Stomach smooth muscle (tissue), 2 donors: Measurements from ENCODE around the gene HAGHL.
A peak's percentile ranks its signal among the peaks of the same experiment; 100 is the strongest.

Experiments used
- H3K27ac ChIP-seq: one replicate; pipeline ENCODE4 v1.7.0; 2013; ENCODE audit warnings: mild to moderate bottlenecking, low read length, inconsistent platforms
- H3K27me3 ChIP-seq, 2 donors: one replicate each; pipeline ENCODE4 v1.7.0; 2013; ENCODE audit warnings: low read length in 2 of 2; ENCODE audit not compliant: insufficient read depth in 2 of 2, control insufficient read depth in 1 of 2
- H3K36me3 ChIP-seq, 2 donors: one replicate each; pipeline ENCODE4 v1.7.0; 2013; ENCODE audit warnings: low read length in 2 of 2; ENCODE audit not compliant: control insufficient read depth in 2 of 2, insufficient read depth in 2 of 2
- H3K4me1 ChIP-seq: one replicate; pipeline ENCODE4 v1.7.0; 2013; ENCODE audit warnings: low read length; ENCODE audit not compliant: control insufficient read depth, insufficient read depth
- H3K4me3 ChIP-seq, 2 donors: one replicate each; pipeline ENCODE4 v1.7.0; 2013; ENCODE audit warnings: low read length in 2 of 2
- H3K9ac ChIP-seq, 2 donors: one replicate each; pipeline ENCODE4 v1.7.0; 2013; ENCODE audit warnings: low read length in 2 of 2, mild to moderate bottlenecking in 1 of 2
- H3K9me3 ChIP-seq, 2 donors: one replicate each; pipeline ENCODE4 v1.7.0; 2013; ENCODE audit warnings: low read length in 2 of 2; ENCODE audit not compliant: control insufficient read depth in 2 of 2
- donor health status: healthy.
- donor health status: Pancreatic carcinoma.

Gene HAGHL

DNA sequence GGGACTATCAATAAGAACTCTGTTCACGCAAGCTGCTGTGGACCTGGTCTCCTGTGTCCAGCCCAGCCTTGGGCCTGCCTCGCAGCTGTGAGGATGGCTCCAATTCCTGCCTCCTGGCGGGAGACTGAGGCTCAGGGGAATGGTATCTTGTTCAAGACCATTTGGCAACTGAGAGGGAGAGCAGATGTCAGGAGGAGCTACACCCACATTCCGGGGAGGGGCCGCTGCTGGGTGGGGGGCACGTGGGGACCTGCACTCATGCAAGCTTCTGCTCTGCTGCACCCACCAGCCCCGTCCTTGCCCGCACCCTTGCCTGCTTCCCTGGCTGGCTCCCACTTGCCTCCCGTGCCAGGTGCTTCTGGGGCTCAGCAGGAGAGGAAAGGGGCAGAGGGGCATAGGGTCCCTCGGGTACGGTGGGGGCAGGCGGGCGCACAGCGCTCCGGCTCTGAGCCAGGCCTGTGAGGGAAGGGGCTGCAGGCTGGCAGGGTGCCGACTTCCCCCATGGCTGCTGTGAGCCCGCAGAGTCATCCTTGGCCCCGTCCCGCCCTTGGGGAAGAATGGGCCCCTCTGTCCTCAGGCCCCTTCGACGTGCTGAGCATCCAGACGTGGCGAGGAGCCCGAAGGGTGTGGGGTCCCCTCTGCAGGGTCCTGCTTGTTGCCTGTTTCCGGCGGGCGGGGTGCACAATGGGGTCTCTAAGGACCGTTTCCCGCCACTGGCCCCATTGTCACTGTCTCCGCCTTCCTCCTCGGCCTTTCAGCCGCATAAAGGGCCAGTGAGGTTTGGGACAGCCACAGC, 9.3 kb upstream of the HAGHL start:
- H3K4me3 ChIP-seq, result no peak overlapping the region
- H3K27me3 ChIP-seq, result peaks cover 2 to 12% of the 10 kb centered on the region in 2 donors
- no peak overlapping the region for H3K9ac ChIP-seq
- no peaks in the 10 kb centered on the region for H3K9me3 ChIP-seq
- no peaks in the 10 kb centered on the region for H3K36me3 ChIP-seq
- H3K4me1 ChIP-seq, result peaks cover 67% of the 10 kb centered on the region
- no peak overlapping the region for H3K27ac ChIP-seq

DNA sequence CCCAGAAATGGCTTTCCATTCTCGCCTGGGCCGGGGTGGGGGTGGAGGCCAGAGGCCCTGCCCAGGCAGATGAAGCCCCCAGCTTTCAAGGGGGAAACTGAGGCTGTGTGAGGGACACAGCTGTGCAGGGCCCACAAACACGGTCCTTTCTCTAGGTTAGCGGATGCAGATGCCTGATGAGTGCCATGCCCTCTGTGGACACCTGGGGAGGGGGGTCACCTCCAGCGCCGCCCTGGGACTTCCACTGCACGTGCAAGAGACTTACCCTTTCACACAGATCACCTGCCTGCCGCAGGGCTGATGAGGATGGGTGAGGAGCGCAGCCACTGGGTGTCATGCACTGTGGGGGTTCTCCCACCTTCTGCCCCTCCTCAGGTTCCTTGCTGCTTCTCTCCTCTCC, 8.5 kb upstream of the HAGHL start:
- Histone ChIP-seq H3K4me1 (peaks cover 67% of the 10 kb centered on the region), H3K27me3 (peaks cover 2 to 12% of the 10 kb centered on the region in 2 donors), H3K4me3 (no peak overlapping the region), H3K9ac (no peak overlapping the region), H3K27ac (no peak overlapping the region), H3K9me3 (no peaks in the 10 kb centered on the region), H3K36me3 (no peaks in the 10 kb centered on the region)

DNA sequence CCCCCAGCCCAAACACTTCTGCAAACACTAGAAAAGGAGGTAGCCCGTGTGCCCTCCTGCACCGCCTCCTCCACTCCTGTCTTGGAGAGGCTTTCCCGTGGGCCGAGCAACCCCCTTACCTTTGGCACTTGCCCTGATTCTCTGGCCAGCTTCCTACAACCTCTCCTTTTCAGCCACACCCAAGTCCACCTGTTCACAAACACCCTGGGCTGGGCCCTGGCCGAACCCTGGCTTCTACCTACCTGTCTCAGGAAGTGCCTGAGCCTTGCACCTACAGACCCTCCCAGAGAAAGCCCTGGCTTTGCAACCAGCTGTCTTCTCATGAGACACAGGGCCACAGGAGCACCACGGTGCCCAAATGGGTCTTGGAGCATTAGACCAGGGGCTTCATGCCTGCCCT, 8.0 kb upstream of the HAGHL start:
- Histone ChIP-seq H3K27ac (no peak overlapping the region), H3K9ac (no peak overlapping the region), H3K9me3 (no peaks in the 10 kb centered on the region), H3K4me1 (peaks cover 67% of the 10 kb centered on the region), H3K36me3 (no peaks in the 10 kb centered on the region), H3K27me3 (peaks cover 2 to 12% of the 10 kb centered on the region in 2 donors), H3K4me3 (no peak overlapping the region)

DNA sequence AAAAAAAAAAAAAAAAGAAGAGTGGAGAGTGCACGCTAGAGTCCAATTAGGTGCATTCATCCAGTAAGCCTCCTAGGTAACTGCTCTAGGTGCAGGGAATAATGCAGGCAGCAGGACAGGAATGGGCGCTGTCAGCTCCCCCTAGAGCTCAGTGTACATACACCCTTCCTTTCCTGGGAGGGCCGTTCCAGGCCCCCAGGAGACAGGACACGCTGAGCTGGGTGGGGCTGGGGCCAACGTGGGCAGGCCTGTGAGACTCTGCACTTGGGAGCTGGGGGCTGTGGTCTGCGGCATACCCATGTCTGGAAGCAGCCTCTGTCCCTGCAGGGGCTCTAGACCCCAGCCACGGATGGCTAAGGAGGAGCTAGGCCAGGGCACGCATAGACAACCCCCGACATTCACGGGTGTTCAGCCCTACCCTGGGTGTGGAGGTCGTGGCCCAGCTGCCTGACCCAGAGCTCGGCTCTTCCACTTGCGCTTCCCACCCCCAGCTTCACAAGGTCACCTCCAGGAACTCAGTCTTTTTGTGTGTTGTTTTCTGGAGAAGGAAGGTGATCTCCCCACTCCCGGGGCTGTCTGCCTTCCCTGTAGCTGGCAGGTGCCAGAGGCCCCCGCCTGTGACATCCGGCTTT, 7.0 kb upstream of the HAGHL start:
- H3K9me3 ChIP-seq, result no peaks in the 10 kb centered on the region
- H3K9ac ChIP-seq, result peak overlapping the region; percentile 72 to 73
- peaks cover 2 to 13% of the 10 kb centered on the region in 2 donors for H3K27me3 ChIP-seq
- H3K36me3 ChIP-seq, result no peaks in the 10 kb centered on the region
- H3K27ac ChIP-seq, result peak overlapping the region; percentile 82
- peaks cover 59% of the 10 kb centered on the region for H3K4me1 ChIP-seq
- H3K4me3 ChIP-seq, result peak overlapping the region; percentile 75 to 84

DNA sequence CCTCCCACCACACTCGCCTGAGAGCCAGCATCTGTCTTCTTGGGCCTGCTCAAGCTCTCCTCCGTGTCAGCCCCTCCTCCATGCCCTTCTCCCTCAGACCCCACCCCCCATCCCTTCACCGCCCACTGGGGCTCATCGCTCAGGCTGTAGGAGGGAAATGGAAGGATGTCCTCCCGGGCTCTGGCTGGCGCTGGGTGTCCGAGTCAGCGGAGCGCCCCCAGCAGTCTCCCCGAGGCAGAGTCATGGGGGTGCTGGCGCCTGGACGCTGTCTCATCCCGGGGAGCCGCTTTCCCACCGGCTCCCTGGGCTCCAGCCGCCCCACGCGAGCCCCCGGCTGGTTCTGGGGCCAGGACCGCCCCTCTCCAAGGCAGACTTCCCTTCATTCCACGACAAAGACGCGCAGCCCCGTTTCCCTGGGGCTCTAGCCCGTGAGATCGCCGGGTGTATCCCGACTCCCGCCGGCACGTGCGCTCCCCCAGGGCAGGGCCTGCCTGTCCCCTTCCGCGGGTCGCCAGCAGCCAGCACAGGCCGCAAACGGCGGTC, 6.4 kb upstream of the HAGHL start:
- peak overlapping the region; percentile 75 to 84 for H3K4me3 ChIP-seq
- peak overlapping the region; percentile 72 to 73 for H3K9ac ChIP-seq
- peak overlapping the region; percentile 82 for H3K27ac ChIP-seq
- peaks cover 3 to 18% of the 10 kb centered on the region in 2 donors for H3K27me3 ChIP-seq
- no peaks in the 10 kb centered on the region for H3K36me3 ChIP-seq
- H3K9me3 ChIP-seq, result no peaks in the 10 kb centered on the region
- peaks cover 54% of the 10 kb centered on the region for H3K4me1 ChIP-seq

DNA sequence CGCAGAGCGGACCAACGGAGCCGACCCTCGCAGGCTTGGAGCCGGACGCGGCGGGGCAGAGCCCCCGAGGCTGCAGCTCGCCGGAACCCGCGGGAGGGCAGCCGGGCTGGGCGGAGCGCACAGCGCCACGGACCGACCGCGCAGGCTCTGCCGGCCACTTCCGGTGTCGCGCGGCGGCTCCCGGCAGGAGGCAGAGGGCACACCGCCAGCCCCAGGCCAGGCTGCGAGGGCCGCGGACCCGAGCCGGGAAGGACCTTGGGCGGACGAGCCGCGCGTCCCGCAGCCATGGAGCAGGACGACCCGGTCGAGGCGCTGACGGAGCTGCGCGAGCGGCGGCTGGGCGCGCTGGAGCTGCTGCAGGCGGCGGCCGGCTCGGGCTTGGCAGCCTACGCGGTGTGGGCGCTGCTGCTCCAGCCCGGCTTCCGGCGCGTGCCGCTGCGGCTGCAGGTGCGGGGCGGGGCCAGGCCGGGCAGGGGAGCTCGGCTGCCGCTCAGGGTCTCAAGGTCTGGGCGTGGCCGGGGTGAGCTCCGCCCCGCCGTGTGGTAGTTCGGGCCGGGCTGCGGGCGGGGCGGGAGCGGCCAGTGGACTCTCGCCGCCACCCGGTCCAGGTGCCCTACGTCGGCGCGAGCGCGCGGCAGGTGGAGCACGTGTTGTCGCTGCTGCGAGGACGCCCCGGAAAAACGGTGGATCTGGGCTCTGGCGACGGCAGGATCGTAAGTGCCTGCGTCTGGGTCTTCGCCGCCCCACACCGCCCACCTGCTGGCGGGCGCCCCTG, 5.7 kb upstream of the HAGHL start, which contains the start of gene ANTKMT:
Gene ANTKMT, plus strand, starts transcription at position 157 of the 775 bp plus-strand sequence. Its CDS starts 129 bp downstream, at position 286.
- peaks cover 50% of the 10 kb centered on the region for H3K4me1 ChIP-seq
- H3K9ac ChIP-seq, result peak within 1 kb of the TSS; percentile 72 to 73
- peak within 1 kb of the TSS; percentile 75 to 84 for H3K4me3 ChIP-seq
- H3K9me3 ChIP-seq, result no peaks in the 10 kb centered on the region
- H3K27me3 ChIP-seq, result peaks cover 8 to 20% of the 10 kb centered on the region in 2 donors
- peak within 1 kb of the TSS; percentile 82 for H3K27ac ChIP-seq
- H3K36me3 ChIP-seq, result no peaks in the 10 kb centered on the region

DNA sequence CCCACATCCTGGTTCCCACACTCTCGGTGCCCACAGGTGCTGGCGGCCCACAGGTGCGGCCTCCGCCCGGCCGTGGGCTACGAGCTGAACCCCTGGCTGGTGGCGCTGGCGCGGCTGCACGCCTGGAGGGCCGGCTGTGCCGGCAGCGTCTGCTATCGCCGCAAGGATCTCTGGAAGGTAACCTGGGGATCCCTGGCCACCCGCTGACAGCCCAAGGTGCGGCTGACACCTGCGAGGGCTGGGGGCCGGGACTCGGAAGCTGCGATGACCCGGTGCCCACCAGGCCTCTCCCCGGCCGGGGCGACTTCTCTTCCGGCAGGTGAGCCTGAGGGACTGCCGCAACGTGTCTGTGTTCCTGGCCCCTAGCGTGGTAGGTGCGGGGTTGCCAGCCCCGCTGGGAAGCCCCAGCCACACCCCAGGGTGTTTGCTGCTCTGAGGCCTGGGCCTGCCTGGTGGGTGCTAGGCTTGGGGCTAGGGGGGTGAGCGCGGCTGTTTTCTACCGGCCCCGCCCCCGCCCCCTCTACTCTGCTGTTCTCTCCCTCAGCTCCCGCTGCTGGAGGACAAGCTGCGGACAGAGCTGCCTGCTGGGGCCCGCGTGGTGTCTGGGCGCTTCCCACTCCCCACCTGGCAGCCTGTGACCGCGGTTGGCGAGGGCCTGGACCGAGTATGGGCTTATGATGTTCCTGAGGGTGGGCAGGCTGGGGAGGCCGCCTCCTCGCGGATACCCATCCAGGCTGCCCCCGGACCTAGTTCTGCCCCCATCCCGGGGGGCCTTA, 5.0 kb upstream of the HAGHL start:
- Histone ChIP-seq H3K36me3 (no peaks in the 10 kb centered on the region), H3K9me3 (no peaks in the 10 kb centered on the region), H3K27me3 (peaks cover 13 to 18% of the 10 kb centered on the region in 2 donors), H3K9ac (no peak overlapping the region), H3K27ac (no peak overlapping the region), H3K4me1 (peaks cover 48% of the 10 kb centered on the region), H3K4me3 (peak overlapping the region; percentile 75 to 84)

DNA sequence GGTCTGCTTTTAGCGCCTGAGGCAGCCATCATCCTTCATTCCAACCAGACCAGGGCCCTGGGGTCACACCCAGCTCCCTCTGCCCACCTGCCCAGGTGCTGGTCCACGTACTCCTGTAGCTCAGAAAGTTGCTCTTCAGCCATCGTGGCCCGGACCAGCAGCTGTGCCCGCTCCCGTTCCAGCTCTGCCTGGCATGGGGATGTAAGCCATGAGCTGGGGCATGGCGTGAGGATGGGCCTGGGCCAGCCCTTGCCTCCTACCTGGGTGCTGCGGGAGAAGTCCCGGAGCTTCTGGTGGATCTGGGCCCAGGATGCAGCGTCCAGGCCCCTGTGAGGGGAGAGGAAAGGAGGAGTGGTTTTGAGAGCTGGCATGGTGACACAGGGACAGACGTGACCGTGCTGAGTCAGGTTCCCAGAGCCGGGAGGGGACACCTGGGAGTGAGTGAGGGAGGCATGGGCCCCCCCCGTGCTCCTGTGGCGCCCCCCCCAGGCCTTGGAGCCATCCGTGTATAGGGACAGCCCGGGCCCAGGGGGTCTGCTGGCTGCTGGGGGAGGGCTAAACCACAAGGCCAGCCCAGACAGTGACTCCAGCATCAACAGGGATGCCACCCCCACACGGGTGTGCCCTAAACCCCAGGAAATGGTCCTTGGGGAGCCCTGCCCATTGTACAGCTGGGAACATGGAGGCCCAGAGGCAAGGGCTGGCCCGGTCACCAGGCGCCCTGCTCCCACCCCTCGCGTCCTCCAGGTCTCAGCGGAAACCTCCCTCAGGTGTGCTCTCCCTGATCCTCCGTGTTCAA, 3.9 kb upstream of the HAGHL start:
- H3K9me3 ChIP-seq, result no peaks in the 10 kb centered on the region
- no peak overlapping the region for H3K9ac ChIP-seq
- no peak overlapping the region for H3K27ac ChIP-seq
- H3K27me3 ChIP-seq, result peaks cover 20 to 26% of the 10 kb centered on the region in 2 donors
- peaks cover 51% of the 10 kb centered on the region for H3K4me1 ChIP-seq
- no peak overlapping the region for H3K4me3 ChIP-seq
- no peaks in the 10 kb centered on the region for H3K36me3 ChIP-seq

DNA sequence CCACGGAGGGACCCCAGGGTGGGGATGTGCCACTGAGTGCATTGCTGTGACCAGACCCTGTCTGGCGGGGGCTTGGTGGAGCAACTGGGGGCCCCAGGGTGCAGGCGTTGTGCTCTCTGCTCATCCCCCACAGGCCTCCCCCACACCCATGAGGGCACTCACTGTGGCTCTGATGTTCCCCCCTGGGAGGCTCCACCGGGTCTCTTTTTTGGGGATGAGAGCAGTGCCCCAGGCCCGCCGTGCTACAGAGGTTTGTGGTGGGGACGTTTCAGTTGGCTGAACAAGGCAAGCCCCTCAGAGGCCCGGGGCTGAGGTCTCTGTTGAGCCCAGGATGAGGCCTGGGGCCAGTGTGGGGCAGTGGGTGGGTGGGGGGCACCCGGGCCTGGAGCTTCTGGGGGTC, 3.2 kb upstream of the HAGHL start:
- Histone ChIP-seq H3K4me1 (peaks cover 55% of the 10 kb centered on the region), H3K9me3 (no peaks in the 10 kb centered on the region), H3K36me3 (no peaks in the 10 kb centered on the region), H3K27me3 (peaks cover 22 to 26% of the 10 kb centered on the region in 2 donors), H3K27ac (no peak overlapping the region), H3K9ac (no peak overlapping the region), H3K4me3 (no peak overlapping the region)
